CD4-positive, alpha-beta T cell treated with Interleukin-12 subunit alpha and Interleukin-12 subunit beta, for 1 hour (primary cell): Measurements from ENCODE around the gene SKI.
"Not testable (repeated sequence)": the region's sequence is repeated elsewhere in the genome, so short reads cannot be mapped to it uniquely, and the experiment has no call there.

Source experiments
- DNase-seq: peaks from one replicate; pipeline ENCODE4 v3.0.0-alpha.2; 2020

The SKI gene

GRCh38 chr1:2327841-2328240, 99.7 kb downstream of the SKI start:
- no peak for DNase-seq

- DNase-seq: no peak
Observed at GRCh38 chr1:2328676-2329455, 100.7 kb downstream of the SKI start.

DNA sequence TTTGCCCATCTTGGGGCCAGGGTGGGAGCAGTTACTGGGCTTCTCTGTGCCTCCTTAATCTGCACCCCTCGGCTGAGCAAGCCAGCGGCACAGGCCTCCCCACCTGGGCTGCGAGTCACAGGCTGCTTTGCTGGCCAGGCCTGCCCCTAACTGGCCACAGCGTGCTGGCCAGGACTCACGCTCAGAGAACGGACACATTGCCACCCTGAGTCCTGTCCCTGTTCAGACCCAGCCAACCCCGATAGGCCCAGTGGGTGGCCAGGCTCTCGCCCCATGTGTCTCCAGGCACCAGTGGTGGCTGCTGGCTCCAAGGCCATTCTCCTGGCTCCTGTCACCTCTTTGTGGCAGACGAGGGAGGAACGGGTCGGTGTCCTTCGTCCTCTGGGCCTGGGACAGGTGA, 101.9 kb downstream of the SKI start:
- no peak for DNase-seq

DNA sequence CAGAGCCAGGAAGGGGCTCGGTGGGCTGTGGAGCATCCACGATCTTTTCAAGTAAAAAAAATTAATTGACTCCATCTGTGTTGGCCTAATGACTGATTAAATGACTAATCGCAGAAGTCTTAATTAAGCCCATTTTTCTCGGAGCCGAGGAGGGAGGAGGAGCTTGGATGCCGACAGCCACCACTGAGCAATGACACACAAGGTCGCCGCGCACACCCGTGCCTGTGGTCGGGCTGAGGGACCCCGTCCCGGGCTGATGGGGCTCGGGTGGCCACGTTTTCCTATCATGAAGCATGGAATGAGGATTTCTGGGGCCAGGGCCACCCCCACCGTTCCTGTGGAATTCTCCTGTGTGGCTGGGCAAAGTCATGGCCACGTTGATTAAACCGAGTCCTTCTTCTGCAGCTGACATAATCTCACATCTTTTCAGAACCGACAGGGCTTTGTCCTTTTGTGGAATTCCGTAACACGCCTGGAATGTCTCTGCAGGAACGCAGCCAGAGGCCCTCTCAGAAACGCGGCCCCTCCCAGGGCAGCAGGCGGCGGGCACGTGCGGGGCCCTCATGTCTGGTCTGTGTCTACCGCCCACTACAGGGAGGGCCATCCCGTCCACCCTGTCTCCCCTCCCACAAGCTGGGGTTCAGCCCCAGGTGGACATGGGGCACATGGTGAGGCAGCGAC, 102.5 kb downstream of the SKI start:
- DNase-seq: no peak

GRCh38 chr1:2331200-2331544, 103.1 kb downstream of the SKI start:
- DNase-seq: no peak

DNA sequence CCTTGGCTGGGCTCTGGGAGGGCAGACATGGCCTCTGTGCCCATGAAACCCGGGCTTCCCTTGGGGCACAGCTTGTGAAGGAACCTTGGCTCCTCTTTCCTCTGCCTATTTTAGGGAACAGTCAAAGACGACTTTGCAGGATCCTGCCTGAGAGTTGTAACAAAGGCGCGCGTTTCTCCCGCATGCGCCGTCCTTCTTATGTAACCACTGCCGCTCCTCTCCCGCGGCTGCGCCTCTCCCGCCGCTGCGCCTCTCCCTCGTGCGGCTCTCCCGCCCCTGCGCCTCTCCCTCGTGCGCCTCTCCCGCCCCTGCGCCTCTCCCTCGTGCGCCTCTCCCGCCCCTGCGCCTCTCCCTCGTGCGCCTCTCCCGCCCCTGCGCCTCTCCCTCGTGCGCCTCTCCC, 103.5 kb downstream of the SKI start:
- DNase-seq: not testable (repeated sequence)

GRCh38 chr1:2334366-2334765, 106.2 kb downstream of the SKI start:
- DNase-seq: no peak

- no peak for DNase-seq
Observed at GRCh38 chr1:2334883-2335534, 106.9 kb downstream of the SKI start.

- DNase-seq: no peak
Observed at GRCh38 chr1:2335721-2336455, 107.8 kb downstream of the SKI start.

- DNase-seq: no peak
Observed at GRCh38 chr1:2336499-2336898, 108.4 kb downstream of the SKI start.

DNA sequence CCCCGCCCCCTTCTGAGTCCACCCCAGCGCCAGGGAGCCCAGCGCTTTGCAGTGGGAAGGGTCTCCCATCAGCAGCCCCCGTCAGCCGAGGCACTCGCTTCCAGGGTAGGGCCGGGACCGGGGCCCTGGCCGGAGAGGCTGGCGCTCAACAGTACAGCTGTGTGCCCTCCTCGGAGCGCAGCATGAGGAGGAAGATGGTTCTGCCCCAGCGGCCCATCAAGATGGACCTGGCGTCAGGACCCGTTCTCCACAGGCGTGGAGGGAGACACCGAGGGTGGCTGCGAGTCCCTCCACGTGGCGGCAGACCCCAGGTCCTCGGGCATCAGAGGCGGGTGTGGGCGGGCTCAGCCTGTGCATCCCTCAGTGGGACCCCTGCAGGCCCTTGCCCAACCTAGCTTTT, 109.0 kb downstream of the SKI start:
- no peak for DNase-seq

DNA sequence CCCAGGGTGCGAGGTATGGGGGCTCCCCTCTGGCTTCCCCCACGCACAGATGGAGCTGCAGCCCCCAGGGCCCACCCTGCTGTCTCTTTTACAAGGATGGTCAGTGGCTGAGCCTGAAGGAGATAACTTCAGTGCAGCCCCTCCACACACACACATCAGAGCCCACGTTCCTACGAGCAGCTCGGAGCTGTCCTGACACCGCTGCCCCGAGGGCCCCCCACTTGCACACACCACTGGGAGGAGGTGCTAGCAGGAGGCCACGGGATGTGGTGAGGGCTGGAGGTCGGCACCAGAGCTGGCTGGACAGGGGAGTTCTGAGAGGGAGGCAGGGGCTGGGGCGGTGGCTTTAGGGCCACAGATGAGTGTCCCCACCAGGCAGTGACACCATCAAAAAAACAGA, 109.4 kb downstream of the SKI start:
- no peak for DNase-seq

GRCh38 chr1:2339206-2340085, 111.3 kb downstream of the SKI start:
- no peak for DNase-seq

GRCh38 chr1:2340086-2340917, 112.2 kb downstream of the SKI start:
- no peak for DNase-seq

GRCh38 chr1:2340918-2341254, 112.8 kb downstream of the SKI start:
- DNase-seq: no peak

DNA sequence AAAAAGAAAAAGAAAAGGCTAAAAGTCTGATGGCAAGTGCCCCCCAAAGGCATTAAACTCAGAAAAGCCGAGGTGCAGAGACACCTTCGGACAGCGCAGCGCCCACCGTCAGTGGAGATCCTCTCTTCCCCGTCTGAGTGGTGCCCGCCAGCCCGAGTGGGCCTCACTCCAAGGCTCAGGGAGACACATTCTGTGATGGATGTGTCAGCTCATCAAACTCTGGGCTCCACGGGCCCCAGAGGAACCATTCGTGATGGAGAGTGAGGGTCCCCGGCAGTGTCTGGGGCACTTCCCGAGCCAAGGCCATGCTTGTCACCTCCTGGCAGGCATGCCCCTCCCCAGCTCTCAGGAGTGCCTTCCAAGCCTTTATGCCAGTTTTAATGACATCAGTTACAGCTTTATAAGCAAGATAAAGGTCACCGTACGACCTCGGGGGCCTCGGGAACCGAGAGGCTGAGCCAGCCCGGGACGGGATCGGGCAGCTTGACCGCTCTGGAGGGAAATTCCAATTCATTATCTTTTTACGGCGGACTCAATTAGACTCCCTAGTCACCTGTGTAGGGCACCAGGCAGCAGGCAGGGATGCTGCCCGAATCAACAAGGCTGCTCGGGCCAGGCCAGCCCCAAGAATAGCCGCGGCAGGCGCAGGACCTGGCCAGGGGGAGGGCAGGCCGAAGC, 113.7 kb downstream of the SKI start:
- no peak for DNase-seq

DNA sequence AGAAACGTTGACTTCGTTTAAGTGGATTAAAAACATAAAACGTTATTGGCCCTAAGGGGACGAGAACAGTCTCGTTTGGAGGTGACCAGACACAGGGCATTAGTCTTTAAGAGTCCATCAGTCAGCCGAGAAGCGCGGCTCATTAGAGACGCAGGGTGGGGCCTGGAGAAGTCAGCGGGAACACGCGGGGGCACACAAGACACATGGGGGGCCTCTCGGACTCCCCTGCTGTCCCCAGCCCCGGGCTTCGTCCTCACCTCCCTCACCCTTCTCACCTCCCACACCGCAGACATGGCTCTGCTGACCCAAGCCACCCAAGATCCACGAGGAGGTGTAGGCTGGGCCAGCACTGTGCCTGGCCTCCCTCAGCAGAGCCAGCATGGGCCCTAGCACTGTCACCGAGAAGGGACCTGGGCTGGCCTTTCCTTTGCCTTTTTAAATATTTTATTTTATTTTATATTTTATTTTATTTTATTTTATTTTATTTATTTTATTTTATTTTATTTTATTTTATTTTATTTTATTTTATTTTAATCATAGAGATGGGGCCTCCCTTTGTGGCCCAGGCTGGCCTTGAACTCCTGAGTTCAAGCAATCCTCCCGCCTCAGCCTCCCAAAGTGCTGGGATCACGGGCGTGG, 114.4 kb downstream of the SKI start:
- DNase-seq: no peak

GRCh38 chr1:2343023-2343935, 115.2 kb downstream of the SKI start:
- DNase-seq: no peak

- DNase-seq: no peak
Observed at GRCh38 chr1:2344121-2344681, 116.1 kb downstream of the SKI start.
